ENCODE results near the gene SPTBN2.

SPTBN2 gene

DNA sequence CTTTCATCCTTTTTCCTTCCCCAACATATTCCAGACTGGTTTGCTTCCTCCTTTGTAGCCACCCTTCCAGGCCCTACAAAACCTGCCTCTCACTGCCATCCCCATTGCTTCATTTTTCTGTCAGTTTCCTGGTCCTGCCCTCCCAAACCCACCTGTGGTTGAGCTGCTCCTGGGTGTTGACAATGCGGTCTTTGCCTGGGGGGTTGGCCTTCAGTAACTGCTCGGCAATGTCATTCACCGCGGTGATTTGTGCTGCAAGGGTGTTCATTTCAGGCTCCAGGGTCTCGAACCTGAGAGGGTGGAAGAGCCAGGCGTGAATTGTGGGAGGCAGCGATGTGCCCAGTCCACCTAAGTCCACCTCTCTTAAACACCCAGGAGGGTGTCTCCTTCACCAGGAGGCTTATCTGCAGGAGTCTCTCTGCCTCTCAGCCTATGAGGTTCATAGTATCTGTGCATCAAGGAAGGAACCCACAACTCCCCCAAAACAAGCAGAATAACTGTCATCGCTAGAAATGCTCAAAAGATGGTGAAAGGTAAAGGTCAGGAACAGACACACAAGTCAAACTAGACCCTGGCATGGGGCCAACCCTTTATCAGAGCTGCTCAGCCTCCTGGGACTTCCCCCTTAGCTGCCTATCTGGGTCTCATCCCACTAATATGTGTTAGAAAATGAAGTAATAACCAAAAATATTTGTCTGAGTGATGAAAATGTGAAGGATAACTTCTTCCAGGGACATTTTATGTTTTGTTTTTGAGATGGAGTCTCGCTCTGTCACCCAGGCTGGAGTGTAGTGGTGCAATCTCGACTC, 27.4 kb downstream of the SPTBN2 start:
- DNase-seq: no peak

GRCh38 chr11:66700742-66701141, 28.3 kb downstream of the SPTBN2 start:
- no peak for DNase-seq

DNA sequence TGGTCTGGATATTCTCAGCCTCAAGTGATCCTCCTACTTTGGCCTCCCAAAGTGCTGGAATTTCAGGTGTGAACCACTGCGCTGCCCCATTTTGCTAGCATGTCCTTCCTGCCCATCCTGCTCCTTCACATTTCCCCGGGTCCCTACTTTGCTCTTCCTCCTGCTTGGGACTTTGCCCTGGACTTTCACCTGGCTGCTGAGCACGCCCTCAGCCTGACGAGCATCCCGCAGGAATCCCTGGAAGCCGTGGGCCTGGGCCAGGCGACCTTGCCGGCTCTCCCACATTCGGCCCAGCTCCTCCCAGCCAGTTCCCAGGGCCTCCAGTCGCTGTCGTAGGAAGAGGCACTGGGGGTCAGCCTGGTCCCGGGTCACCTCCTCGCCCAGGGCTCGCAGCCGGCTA, 28.7 kb downstream of the SPTBN2 start:
- no peak for DNase-seq

DNA sequence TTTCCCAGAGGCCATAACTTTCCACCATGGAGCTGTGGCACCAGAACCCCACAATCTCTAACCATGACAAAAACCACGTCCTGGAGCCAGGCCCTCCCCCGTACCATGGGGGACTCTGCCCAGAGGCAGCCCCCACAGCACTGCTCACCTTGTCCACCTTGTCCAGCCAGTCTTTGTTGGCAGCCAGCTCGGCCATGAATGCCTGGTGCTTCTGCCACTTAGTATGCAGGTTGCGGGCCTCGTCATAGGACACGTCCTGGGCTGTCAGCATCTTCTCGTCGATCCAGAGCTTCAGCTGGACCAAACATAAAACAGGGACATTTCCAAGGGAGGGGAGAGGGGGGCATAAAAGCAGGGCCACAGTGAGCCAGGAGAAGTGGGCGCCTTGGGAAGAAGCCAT, 30.5 kb downstream of the SPTBN2 start:
- DNase-seq: no peak

DNA sequence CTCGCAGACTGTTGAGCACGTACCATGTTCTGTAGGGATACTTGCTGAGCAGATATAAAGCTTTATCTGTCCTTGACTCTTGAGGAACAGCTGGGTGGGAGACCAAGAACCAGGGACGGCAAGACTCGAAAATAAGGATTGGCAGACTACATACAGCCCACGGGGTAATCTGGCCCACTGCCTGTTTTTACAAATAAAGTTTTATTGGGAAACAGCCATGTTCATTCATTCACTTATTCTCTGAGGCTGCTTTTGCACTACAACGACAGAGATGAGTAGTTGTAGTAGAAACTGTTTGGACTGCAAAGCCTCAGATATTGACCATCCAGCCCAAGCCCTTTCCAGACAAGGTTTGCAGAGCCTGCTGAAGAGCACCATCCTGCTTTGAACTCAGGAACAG, 31.0 kb downstream of the SPTBN2 start:
- DNase-seq: no peak

DNA sequence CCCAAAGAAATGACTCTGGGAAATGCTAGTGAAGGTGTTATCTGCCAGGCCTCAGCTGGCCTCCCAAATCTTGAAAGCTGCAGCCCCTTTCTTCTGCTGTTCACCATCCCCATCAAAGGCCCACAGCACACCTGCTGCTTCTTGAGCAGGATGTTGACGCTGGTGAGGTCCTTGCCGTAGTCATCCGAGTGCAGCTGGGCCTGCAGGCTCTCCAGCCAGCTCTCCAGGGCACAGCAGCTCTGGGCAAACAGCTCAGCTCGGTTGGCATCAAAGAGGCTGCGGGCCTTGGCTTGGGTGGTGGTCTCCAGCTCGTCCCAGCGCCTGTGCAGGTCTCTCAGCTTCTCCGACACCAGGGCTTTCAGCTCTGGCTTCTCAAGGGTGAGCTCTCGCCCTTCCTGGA, 32.9 kb downstream of the SPTBN2 start:
- no peak for DNase-seq

GRCh38 chr11:66694732-66695207, 34.2 kb downstream of the SPTBN2 start:
- DNase-seq: peak; percentile 88

DNA sequence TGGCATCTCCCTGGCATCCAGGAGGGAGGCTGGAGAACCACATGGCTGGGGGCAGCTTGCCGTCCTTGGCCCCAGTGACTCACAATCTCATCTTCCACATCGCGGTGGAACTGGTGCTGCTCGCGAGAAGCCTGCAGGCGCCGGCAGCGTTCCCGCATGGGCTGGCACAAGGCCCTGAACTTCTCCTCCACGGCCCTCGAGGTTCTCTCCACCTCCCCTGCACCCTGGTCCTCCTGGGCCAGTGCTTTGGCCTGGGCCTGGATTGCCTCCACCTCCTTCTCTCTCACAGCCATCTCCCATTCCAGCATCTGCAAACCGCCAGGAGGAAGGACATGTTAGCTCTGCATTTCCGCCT, 35.0 kb downstream of the SPTBN2 start:
- no peak for DNase-seq

DNA sequence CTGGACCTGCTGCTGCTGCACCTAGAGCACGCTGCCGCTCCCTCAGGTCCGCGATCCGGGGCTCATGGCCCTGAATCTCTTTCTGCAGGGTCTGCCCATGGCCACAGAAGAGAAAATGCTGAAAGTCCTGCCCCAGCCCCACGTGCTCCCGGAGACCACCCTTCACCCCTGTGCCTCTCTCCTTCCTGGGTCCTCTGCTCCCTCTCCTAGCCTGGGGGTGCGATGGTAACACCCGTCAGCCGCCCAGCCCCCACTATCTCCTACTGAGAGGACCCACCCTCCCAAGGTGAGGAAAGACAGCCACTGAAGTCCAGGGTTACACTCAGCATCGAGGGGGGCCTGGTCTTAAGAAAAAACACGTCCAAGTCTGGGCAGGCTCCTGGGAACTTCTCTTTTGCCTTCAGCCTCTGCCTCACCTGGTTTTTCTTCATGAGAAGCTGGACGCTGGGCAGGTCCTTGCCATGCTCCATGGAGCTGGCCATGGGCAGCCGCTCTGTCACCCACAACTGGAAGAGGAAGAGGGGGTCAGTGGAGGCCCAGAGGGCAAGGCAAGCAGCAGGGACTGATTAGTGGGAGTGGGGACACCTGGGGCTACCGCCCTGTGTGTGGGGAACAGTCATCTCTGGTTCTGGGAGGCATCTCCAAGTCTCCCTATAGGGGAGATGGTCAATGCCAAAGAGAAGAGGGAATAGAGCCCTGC, 35.5 kb downstream of the SPTBN2 start:
- DNase-seq: no peak

DNA sequence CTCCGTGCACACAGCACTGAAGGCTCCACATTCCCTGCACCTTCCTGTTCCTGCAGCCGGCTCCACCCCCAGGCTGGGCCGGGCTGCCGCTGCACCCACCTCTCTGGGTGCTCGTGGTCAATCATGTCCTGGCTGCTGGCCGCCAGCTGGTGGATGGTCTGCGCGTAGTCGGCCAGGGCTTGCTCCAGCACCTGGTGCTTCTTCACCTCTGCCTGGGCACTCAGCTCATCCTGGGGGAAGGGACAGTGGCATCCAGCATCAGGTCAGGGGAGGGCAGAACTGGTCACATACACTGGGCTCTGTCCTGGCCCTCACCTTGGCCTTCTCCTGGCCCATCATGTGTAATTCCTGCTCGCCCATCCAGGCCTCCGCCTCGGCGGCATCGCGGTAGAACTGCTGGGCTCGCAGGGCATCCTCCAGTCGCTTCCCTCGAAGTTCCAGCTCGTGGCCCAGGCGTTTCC, 36.1 kb downstream of the SPTBN2 start:
- no peak for DNase-seq

DNA sequence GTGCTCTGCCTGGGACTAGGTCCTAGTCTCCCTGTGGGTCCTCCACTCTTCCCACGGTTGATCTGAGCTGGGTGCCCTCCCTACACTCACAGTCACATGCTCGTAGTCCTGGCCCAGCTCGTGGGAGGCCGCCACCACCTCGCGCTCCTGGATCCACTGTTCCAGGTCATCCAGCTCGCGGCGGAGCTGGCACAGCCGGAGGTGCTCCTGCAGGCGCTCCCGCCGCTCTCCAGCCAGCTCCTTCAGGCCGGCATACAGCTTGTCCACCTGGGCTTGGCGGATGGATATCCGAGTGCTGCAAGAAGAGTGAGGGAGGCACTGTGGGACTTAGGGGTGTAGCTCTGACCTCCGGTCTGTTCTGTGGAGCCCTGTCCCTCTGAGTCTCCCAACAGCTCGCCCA, 36.6 kb downstream of the SPTBN2 start:
- DNase-seq: no peak

GRCh38 chr11:66691311-66691980, 37.6 kb downstream of the SPTBN2 start:
- no peak for DNase-seq

GRCh38 chr11:66689661-66690590, 39.1 kb downstream of the SPTBN2 start:
- DNase-seq: no peak

DNA sequence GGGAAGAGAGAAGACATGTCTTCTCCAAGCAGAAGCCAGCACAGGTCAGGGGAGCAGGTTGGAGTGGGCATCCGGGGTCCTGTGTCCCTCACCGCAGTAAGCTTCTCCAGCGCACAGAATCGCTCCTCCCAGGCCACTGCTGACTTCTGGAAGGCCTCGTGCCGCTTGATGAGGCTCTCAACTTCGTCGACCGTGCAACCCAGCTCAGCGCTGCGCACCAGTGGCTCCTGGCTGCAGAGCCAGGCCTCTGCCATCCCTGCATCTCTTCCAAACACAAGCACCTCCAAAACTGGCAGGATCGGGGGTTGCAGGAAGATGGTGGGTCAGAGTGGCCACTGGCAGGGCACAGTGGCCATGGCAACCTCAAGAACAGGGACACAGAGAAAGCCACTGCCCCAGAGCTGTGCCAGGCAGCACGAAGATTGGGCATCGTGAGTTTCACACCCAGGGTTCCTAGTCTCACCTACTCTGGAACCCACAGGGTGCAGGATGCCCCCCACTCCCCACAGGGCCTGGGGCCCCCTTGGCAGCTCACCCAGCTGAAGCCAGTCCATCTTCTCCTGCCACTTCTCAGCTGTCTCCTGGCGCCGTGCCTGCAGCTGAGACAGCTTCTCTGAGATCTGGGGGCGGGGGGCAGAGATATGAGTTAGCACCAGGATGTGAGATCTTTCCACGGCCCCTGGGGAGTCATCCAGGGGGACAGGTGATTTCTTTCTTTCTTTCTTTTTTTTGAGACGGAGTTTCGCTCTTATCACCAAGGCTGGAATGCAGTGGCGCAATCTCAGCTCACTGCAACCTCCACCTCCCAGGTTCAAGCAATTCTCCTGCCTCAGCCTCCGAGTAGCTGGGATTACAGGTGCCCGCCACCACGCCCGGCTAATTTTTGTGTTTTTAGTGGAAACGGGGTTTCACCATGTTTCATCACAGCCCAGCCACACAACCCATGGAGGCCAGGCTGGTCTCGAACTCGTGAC, 40.2 kb downstream of the SPTBN2 start:
- DNase-seq: no peak

DNA sequence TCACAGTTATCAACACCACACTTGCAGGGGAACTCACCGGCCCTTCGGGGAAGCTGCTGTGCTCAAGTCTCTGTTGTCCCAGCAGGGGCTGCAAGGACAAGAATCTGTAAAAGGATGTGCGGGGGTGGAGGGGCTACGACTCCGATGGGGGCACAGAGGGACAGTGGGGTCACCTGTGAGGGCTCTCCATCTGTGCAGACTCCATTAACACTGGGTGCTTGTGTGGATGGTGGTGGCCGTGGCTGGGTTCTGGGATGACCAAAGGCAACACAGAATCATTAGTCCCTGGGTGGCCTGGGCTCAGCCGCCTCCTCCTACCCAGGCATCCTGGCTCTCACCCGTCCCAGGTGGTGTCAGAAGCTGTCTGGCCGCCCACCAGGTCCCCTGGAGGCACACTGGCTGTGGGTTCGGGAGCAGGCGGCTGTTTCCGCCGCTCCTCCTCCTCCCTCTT, 41.2 kb downstream of the SPTBN2 start:
- no peak for DNase-seq

DNA sequence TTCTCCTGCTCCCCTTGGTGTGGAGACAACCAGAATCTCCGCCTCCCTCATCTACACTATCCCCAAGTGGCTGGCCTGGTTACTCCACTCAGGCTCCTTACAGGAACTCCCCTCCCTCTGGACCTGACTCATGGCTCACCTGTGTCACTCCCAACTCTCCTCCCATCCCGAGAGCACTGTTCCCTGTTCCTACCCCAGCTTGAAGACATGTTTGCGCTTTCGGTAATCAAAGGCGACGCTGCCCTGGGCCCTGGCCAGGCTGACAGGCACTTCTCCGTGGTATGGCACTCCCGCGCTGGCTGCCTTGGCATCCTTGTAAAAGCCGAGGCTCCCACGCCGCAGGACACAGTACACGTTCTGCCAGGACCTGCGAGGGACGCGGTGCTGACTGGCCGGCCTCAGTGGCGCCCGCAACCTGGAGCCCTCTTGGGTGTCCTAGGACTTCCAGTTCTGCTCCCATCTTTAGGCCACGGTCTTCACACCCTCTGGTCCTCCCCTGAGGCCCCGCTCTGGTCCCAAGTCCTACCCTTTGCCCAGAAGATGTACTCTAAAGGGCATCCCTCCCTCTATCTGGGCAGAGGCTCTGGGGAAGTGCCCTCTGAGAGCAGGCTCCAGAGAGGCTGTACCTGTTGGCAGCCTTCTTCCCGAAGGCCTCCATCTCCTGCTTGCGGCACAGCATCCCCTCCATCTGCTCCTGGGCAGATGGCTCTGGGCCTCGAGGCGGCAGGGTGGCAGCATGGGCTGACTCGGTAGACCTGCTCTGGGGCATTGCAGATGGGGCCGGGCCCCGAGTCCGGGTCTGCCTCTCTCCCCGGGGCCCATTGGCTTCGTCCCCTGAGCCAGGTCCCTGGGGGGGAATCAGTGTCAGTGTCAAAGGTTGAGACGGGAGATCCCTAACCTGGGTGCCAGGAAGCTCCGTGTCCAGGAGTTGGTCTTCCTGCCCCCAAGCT, 41.9 kb downstream of the SPTBN2 start:
- DNase-seq: no peak

- no peak for DNase-seq
Measured at GRCh38 chr11:66686100-66686785, 42.8 kb downstream of the SPTBN2 start.

DNA sequence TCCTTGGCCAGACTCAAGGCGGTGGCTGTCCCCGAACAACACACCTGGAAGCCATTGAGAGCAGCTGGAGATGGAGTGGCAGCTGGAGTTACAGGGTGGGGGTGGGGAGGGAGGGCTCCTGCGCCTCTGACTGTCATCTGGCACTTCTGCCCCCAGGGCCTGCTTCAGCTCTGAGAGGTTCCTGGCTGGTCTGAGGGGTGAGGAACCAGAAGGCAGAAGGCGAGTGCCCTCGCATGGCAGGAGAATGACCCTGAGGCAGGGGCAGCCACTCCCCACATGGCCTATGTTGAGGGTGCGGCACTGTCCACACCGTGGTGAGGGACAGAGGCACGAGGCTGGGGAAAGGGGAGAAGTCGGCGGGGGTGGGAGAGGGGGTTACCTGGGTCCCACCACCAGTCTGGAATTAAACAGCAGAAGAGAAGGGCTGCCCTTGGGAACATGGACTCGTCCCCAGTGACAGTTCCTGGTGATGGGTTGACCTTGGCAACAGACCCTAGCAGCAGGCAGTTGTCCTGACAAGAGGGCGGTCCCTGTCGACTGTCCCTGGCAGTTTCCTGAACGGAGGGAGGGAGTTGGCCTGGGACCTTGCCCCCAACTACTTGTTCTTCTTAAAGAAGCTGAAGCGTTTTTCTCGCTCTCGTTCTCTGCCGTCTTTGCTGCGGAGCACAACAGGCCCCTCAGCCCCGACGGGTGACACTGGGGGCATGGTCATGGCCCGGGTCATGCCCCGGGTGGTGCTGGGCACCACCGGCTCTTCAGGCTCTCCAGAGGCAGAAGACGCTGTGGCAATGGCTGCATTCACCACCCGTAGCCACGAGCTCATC, 43.5 kb downstream of the SPTBN2 start:
- DNase-seq: no peak

GRCh38 chr11:66684635-66685034, 44.4 kb downstream of the SPTBN2 start:
- no peak for DNase-seq

Measured in stimulated activated CD4-positive, alpha-beta T cell treated with anti-CD3 and anti-CD28 coated beads, Interleukin-4, amount 100 ng/mL, for 24 hours (primary cell).